ENCODE measurements around the gene SMPD2.

The SMPD2 gene

GRCh38 chr6:109473120-109473519, 32.6 kb downstream of the SMPD2 start:
- no peak for ATAC-seq
- no peak for TF ChIP-seq TCF4 (CRISPR knock-in tag; IDR thresholded peaks at IDR 0.05; ENCODE audit: borderline replicate concordance)
- TF ChIP-seq PATZ1 (CRISPR knock-in tag; IDR thresholded peaks at IDR 0.05; ENCODE audit: borderline replicate concordance): no peak
- TF ChIP-seq ZNF8 (CRISPR knock-in tag; IDR thresholded peaks at IDR 0.05): no peak
- TF ChIP-seq SNAI2 (CRISPR knock-in tag; IDR thresholded peaks at IDR 0.05): no peak
- TF ChIP-seq ESRRG (CRISPR knock-in tag; IDR thresholded peaks at IDR 0.05): no peak
- no peak for TF ChIP-seq BACH2 (CRISPR knock-in tag; IDR thresholded peaks at IDR 0.05; ENCODE audit: borderline replicate concordance)
- no peak for TF ChIP-seq RARB (CRISPR knock-in tag; IDR thresholded peaks at IDR 0.05)
- no peak for TF ChIP-seq PPARA (CRISPR knock-in tag; IDR thresholded peaks at IDR 0.05; ENCODE audit: borderline replicate concordance)
- no peak for TF ChIP-seq ZNF70 (CRISPR knock-in tag; IDR thresholded peaks at IDR 0.05)
- no peak for TF ChIP-seq ZNF565 (CRISPR knock-in tag; conservative IDR thresholded peaks at IDR 0.05; ENCODE audit: low read depth)
- TF ChIP-seq OSR1 (CRISPR knock-in tag; IDR thresholded peaks at IDR 0.05): no peak
- TF ChIP-seq ZFP3 (CRISPR knock-in tag; IDR thresholded peaks at IDR 0.05): no peak
- TF ChIP-seq, protein P1, sequence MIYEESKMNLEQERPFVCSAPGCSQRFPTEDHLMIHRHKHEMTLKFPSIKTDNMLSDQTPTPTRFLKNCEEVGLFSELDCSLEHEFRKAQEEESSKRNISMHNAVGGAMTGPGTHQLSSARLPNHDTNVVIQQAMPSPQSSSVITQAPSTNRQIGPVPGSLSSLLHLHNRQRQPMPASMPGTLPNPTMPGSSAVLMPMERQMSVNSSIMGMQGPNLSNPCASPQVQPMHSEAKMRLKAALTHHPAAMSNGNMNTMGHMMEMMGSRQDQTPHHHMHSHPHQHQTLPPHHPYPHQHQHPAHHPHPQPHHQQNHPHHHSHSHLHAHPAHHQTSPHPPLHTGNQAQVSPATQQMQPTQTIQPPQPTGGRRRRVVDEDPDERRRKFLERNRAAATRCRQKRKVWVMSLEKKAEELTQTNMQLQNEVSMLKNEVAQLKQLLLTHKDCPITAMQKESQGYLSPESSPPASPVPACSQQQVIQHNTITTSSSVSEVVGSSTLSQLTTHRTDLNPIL (CRISPR knock-in tag; IDR thresholded peaks at IDR 0.05; ENCODE audit: low read depth): no peak
- no peak for TF ChIP-seq ISL1 (CRISPR knock-in tag; IDR thresholded peaks at IDR 0.05)
- TF ChIP-seq ARNTL (CRISPR knock-in tag; IDR thresholded peaks at IDR 0.05; ENCODE audit: borderline replicate concordance, low read depth): no peak
- TF ChIP-seq, protein P2, sequence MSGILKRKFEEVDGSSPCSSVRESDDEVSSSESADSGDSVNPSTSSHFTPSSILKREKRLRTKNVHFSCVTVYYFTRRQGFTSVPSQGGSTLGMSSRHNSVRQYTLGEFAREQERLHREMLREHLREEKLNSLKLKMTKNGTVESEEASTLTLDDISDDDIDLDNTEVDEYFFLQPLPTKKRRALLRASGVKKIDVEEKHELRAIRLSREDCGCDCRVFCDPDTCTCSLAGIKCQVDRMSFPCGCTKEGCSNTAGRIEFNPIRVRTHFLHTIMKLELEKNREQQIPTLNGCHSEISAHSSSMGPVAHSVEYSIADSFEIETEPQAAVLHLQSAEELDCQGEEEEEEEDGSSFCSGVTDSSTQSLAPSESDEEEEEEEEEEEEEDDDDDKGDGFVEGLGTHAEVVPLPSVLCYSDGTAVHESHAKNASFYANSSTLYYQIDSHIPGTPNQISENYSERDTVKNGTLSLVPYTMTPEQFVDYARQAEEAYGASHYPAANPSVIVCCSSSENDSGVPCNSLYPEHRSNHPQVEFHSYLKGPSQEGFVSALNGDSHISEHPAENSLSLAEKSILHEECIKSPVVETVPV (CRISPR knock-in tag; IDR thresholded peaks at IDR 0.05): no peak
- no peak for TF ChIP-seq TSHZ2 (CRISPR knock-in tag; IDR thresholded peaks at IDR 0.05)
- no peak for TF ChIP-seq CSDC2 (CRISPR knock-in tag; IDR thresholded peaks at IDR 0.05)
- TF ChIP-seq GLIS3 (CRISPR knock-in tag; IDR thresholded peaks at IDR 0.05): no peak

DNA sequence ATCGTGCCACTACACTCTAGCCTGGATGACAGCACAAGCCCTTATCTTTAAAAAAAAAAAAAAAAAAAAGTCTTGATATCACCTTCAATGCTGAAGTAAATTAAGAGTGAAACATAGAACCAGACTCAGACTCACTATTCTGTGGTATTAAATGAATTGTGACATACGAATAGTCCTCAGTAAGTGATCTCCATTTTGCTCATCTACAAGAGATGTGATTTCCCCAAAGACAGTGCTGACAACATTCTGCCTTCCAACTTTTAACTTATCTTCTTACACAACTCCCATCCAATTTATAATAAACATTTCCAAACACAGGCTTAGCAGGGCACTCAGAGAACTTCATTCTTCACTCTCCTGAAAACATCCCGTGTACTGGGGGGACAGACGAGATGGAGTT, 34.5 kb downstream of the SMPD2 start:
- ATAC-seq: no peak
- TF ChIP-seq RARB (CRISPR knock-in tag; IDR thresholded peaks at IDR 0.05) (no peak), POU6F1 (CRISPR knock-in tag; IDR thresholded peaks at IDR 0.05; ENCODE audit: borderline replicate concordance, low read depth) (no peak), PPARA (CRISPR knock-in tag; IDR thresholded peaks at IDR 0.05; ENCODE audit: borderline replicate concordance) (no peak), ZNF8 (CRISPR knock-in tag; IDR thresholded peaks at IDR 0.05) (no peak), TCF4 (CRISPR knock-in tag; IDR thresholded peaks at IDR 0.05; ENCODE audit: borderline replicate concordance) (no peak), ISL1 (CRISPR knock-in tag; IDR thresholded peaks at IDR 0.05) (no peak)
- TF ChIP-seq, protein P2 (CRISPR knock-in tag; IDR thresholded peaks at IDR 0.05): no peak
